NOMO-1 treated with DMSO at 0.1 percent for 48 hours (cell line): ENCODE measurements around the gene UPK3BL2.
"Not testable (repeated sequence)": the region's sequence is repeated elsewhere in the genome, so short reads cannot be mapped to it uniquely, and the experiment has no call there.

ENCODE experiments used
- DNase-seq: peaks from one replicate; lab custom pipeline; 2025; ENCODE audit not compliant: unreplicated experiment; lab: John Stamatoyannopoulos, UW

Gene UPK3BL2

DNA sequence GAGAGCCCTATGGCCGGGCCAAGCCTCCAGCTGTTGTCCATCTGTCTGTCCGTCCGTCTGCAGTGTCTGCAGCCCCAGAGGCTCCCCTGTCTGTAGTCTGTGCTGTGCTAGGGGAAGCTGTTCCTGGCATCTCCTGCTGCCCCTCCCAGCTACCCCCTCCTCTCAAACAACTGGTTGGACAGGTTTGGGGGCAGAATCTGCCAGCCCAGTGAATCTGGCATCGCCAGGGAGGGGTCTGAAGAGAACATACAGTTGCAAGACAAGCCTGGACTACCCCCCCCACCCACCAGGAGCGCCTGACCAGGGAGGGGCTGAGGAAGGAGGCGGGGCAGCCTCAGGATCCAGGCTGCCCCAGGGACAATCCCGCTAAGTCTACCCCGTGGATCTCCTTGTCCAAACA is at the start of gene UPK3BL2:
Gene UPK3BL2 (minus strand): TSS at position 101 of the 400 bp plus-strand sequence. CDS start 60 bp downstream, at position 41.
- not testable (repeated sequence) for DNase-seq

DNA sequence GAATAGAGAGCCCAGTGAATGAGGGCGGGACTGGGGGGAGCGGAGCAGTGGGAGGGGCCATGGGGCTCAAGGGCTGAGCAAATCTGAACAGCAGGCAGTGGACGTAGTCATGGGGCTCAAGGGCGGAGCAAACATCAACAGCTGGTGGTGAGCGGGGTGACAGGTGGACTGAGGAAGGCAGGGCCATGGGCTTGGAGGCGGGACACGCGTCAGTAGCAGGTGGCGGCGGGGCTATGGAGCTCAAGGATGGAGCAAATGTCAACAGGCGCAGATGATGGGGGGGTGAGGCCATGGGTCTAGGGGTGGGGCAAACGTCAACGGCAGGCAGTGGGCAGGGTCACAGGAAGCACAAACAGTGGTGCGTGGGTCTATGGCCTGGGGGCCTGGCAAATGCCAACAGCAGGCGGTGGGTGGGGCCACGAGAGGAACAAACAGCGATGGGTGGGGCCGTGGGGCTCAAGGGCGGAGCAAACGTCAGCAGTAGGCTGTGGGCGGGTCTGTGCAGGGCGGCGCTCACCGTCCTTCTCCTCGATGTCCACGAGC is 49.1 kb upstream of the UPK3BL2 start:
- not testable (repeated sequence) for DNase-seq

GRCh38 chr7:102589857-102590256 is 46.4 kb upstream of the UPK3BL2 start:
- not testable (repeated sequence) for DNase-seq

GRCh38 chr7:102583495-102583894 is 40.0 kb upstream of the UPK3BL2 start:
- DNase-seq: not testable (repeated sequence)

DNA sequence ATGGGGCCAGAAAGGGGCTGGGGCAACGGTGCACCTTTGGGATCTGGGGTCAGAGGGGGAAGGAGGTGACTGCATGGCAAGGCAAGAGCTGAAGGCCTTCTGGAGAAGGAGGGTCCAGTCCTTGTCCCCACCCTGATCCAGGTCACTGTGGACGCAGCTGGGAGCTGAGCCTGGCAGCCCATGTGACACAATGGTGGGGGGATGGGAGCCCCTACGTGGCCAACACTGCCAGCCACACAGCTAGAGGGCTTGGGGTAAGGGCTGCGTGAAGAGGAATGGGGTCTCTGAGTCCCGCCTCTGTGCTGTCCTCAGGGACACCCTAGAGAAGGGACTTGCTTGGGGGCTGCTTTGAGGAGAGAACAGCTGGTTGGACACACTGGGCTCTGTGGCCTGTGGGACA is 38.2 kb upstream of the UPK3BL2 start:
- DNase-seq: not testable (repeated sequence)

DNA sequence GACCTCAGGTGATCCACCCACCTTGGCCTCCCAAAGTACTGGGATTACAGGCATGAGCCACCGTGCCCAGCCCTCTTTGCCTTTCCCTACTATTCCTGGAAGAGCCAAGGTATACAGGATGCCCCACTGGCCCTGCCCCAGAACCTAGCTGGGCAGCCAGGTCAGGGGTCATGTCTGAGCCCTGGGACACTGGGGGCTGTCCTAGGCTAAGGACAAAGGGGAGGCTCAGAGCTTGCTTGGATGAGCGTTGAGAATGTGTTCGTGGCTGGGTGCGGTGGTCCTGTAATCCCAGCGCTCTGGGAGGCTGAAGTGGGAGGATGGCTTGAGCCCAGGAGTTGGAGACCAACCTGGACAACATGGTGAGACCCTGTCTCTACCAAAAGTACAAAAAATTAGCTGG is 35.0 kb upstream of the UPK3BL2 start:
- DNase-seq: not testable (repeated sequence)

- not testable (repeated sequence) for DNase-seq
Measured at GRCh38 chr7:102577315-102578240, 34.1 kb upstream of the UPK3BL2 start.

DNA sequence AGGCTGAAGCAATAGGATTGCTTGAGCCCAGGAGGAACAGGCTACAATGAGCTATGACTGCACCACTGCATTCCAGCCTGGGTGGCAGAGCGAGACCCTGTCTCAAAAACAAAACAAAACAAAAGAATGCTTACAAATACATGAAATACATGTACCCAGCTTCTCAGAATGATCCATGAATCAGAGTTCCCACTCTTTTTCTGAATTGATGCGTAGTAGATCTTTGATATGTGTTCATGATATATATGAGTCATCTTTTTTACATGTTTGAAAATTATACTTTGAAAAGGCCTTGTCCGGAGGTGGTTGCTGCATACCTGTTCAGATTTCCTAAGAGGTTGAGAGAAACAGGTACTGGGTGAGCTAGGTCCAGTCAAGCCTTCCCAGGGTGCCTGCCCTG is 32.9 kb upstream of the UPK3BL2 start:
- not testable (repeated sequence) for DNase-seq

DNA sequence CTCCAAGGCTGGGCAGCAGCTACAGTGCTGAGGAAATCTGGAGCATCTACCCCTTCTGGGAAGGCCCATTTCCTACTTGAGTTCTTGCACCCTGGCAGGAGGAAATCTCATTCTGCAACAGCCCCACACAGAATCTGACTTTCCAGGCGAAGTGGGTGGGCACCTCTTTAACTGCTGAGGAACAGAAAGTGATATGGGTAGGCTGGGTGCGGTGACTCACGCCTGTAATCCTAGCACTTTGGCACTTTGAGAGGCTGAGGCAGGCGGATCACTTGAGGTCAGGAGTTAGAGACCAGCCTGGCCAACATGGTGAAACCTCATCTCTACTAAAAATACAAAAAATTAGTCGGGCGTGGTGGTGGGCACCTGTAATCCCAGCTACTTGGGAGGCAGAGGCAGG is 31.1 kb upstream of the UPK3BL2 start:
- not testable (repeated sequence) for DNase-seq

DNA sequence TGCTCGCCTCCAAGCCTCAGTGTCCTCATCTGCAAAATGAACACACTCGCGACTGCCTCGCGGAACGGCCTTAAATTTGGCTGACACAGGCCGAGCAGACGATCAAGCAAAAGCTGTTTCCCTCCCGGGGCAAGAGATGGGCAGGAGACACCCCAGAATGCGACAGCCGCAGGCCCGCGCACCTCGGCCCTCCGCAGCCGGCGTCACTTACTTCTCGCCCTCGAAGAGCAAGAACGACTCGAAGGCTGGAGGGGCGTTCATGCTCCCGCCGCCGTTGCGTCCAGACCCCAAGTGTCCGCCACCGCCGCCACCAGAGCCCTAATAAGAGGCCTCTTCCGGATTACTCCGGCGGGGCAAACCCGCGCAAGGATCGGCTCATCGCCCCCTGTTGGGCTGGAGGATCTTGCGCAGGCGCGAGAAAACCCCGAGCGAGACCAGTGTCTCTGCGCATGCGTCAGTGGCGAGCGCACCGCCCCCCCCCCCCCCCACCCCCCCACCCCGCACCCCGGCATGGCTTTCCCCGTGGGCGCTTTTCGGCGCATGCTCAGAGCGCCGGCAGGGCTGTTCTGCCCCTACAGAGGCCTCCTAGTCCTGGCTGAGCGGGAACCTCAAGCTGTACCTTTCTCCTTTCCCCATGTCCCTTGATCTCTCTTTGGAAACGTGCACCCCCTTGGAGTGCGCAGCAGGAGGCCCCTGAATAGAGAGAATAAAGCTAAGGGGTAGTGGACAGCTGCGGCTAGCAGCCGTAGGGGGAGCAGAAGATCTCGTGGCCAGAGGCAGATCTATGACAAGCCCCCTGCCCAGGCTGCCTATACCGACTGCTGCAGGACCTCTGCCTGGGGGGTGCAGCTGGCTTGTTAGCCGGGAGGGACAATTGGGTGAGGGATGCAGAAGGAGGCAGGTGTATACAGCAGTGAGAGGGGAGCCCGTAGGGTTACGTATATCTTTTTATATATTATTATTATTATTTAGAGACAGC is 29.1 kb upstream of the UPK3BL2 start, which contains the start of gene POLR2J3:
Gene POLR2J3 (minus strand): TSS at position 323 of the 979 bp plus-strand sequence. CDS start 62 bp downstream, at position 261.
- not testable (repeated sequence) for DNase-seq

- not testable (repeated sequence) for DNase-seq
Measured at GRCh38 chr7:102568620-102569019, 25.1 kb upstream of the UPK3BL2 start.

DNA sequence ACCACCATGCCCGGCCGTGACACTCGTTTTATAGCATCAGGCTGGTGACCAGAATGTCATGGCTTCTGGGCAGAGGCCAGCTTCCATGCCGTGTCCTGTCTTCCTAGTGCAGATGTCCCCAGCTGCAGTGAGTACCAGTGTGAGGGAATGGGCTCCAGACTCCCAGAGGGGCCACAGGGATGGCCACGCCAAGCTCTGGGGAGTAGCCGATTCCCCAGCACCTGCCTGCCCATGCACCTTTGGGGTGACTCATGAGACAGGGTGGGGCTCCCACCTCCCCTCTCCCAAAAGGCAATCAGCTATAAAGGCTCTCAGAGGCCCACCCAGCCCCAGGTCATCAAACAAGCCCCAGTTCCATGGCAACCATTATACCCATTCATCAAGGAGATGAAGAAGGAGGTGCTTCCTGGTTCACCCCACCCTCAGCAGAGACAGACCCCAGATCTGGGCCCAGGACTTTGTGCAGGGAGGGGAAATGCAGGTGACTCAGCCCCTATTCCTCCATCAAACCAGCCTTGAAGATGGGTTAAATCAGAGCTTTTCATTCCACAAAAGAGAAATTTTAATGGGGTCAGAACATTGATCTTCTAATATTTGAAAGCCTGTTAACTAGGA is 7.4 kb upstream of the UPK3BL2 start, which contains the start of gene SPDYE2:
Gene SPDYE2 (plus strand): TSS at position 419 of the 615 bp plus-strand sequence. CDS start 2,030 bp downstream, outside the sequence.
- DNase-seq: not testable (repeated sequence)

DNA sequence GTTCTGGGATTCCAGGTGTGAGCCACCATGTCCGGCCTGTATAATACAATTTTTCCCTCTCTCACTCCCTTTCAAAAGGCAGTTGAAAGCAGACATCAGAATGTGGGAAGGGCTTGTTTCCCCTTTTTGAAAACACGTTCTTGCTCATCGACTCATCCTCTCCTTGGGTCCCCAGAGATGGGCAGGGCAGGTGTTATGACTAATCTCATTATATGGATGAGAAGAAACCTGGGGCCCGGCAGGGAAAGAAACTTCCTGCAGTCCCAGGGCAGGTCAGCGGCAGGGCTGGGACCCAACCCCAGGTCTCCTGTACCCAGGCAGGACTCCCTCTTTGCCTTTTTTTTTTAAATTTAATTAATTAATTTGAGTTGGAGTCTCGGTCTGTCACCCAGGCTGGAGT is 2.9 kb upstream of the UPK3BL2 start:
- not testable (repeated sequence) for DNase-seq

GRCh38 chr7:102545288-102545687 is 1.8 kb upstream of the UPK3BL2 start:
- not testable (repeated sequence) for DNase-seq

DNA sequence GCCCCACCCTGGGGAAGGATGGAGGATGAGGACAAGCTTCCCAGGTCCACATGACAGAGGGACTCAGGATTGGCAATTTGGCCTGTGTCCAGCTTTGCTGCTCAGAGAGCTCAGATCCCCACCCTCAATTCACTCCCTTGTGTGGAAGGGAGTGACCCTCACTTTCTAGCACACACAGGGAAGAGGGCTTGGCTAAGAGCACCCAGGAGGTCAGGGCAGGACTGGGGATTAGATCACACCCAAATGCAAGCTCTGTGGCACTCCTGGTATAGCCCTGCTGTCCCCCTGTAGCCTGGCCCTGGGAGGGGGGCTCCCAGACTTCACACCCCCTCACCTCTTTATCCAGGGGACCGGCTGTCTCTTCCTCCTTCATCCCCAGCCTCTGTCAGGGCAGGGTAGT is 876 bp upstream of the UPK3BL2 start:
- DNase-seq: not testable (repeated sequence)

DNA sequence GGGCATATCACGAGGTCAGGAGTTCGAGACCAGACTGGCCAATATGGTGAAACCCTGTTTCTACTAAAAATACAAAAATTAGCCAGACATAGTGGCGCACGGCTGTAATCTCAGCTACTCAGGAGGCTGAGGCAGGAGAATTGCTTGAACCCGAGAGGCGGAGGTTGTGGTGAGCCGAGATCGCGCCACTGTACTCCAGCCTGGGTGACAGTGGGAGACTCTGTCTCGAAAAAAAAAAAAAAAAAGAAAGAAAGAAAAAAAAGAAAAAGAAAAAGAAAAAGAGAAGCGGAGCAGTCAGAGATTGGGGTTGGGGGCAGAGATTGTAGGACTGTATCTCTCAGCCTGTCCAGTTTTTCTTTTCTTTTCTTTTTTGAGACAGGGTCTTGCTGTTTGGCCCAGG is 725 bp downstream of the UPK3BL2 start:
- not testable (repeated sequence) for DNase-seq

GRCh38 chr7:102542083-102542482 is 1.4 kb downstream of the UPK3BL2 start:
- DNase-seq: not testable (repeated sequence)

- DNase-seq: not testable (repeated sequence)
Measured at GRCh38 chr7:102540604-102541003, 2.9 kb downstream of the UPK3BL2 start.

DNA sequence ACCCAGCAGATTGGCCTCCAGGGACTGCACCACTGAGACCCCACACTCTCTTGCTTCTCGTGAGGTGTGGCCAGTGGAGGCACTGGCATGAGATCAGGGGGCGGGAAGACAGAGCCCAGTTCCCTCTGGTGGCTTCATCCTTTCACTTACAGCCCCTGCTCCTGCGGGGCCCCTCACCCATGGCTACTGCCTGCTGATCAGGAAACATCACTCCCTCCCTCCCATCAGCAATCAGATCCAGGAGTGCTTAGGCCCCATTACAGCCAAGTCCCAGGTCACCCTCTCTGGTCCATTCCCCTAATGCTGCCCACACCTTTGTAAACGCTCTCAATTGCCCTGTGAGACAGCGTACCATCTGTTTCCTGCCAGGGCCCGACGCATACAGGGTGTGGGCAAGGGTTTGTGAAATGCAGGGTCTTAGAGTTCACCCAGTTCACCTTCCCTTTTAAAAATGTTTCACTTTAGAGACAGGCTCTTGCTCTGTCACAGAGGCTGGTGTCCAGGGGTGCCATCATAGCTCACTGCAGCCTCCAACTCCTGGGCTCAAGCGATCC is 8.4 kb downstream of the UPK3BL2 start:
- DNase-seq: not testable (repeated sequence)

GRCh38 chr7:102532127-102532526 is 11.4 kb downstream of the UPK3BL2 start:
- not testable (repeated sequence) for DNase-seq
